Measurements from ENCODE around the gene DLST.

The DLST gene

DNA sequence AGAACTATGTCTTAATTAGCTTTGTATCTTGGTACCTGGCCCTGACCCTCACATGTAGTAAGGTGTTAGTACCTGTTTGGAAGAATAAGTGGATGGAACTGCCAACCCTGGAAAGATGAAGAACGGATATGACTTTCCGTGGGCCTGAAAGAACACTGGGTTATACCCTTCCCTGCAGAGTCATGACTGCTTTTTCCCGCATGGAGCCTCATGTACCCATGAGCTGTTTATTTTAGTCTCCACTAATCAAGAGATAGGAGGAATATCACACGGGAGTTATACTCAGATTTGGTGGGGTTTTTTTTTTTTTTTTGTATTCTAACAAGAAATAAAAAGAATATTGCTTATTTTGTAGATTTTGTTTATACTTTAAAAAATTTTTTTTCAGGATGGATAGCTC, 15.9 kb downstream of the DLST start:
- DNase-seq = no peak

- no peak for DNase-seq
These were observed 16.4 kb downstream of the DLST start for GRCh38 chr14:74898083-74898482.

DNA sequence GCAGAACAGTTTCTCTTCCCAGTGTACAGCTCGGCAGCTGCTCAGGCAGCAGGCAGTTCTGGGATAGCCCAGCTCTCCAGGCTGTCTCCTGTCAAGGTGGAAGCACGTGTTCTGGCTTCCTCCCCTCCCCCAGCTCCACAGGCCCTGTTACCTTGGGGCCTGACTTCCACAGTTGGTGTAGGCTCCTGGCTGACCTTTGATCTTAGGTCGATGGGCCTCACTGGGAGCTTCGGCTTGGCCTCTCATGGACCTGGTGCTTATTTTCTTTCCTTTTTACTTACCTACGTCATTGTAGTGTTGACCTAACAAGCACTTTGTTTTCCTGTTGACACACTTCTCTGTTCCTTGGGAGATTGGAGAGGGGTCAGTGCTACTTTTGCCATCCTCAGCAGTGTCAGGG, 17.0 kb downstream of the DLST start:
- DNase-seq = no peak

GRCh38 chr14:74902941-74903705, 21.4 kb downstream of the DLST start:
- no peak for DNase-seq

- DNase-seq = no peak
These were observed 23.2 kb downstream of the DLST start for GRCh38 chr14:74904635-74905503.

GRCh38 chr14:74905595-74906142, 24.0 kb downstream of the DLST start:
- peak; percentile 57 for DNase-seq

DNA sequence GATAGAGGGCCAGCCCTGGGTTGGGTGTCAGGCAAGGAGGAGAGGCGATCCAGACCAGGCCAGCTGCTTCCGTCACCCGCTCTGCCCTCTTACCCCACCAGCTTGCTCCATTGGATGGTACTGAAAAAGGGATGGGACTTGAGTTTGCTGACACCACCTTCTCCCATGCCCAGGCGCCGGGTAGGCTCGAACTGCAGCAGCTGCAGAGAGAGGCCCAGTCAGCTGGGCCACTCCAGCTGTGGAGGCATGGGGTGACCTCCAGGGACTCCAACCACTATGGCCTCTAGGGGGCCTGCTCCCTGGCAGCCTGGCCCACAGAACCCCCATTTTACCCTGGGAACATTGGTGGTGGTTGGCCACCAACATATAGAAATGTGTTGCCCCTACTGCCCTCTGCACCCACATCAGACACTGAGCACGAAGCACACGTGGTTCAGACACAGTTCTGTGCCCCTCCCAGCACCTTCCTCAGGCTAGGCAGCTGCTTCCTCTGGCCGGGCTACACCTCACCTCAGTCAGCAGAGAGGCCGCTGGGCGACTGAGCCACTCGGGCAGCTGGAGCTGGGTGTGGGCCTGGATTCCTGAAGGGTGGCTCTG, 25.3 kb downstream of the DLST start:
- no peak for DNase-seq

GRCh38 chr14:74907744-74908143, 26.0 kb downstream of the DLST start:
- DNase-seq = no peak

- no peak for DNase-seq
These were observed 27.2 kb downstream of the DLST start for GRCh38 chr14:74908861-74909341.

- DNase-seq = no peak
These were observed 27.8 kb downstream of the DLST start for GRCh38 chr14:74909501-74909900.

- no peak for DNase-seq
These were observed 28.2 kb downstream of the DLST start for GRCh38 chr14:74909911-74910310.

DNA sequence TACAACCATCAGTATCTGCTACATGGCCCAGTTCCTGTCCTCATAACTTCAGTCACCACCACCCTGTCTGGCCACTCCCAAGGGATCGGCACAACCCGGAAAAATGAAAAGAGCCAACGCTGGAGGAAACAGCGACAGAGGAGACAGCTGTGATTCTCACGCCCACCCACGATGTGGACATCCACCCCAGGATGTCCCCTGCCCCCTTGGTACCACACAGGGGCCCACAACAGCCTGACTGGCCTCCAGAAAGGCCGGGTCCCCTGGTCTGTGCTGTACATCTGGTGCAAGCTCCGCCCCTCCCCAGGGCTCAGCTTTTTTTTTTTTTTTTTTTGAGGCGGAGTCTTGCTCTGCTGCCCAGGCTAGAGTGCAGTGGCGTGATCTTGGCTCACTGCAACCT, 28.8 kb downstream of the DLST start:
- no peak for DNase-seq

- no peak for DNase-seq
These were observed 29.5 kb downstream of the DLST start for GRCh38 chr14:74911221-74911620.

- no peak for DNase-seq
These were observed 30.0 kb downstream of the DLST start for GRCh38 chr14:74911704-74912103.

- no peak for DNase-seq
These were observed 30.4 kb downstream of the DLST start for GRCh38 chr14:74912111-74912510.

- DNase-seq = no peak
These were observed 31.1 kb downstream of the DLST start for GRCh38 chr14:74912801-74913200.

DNA sequence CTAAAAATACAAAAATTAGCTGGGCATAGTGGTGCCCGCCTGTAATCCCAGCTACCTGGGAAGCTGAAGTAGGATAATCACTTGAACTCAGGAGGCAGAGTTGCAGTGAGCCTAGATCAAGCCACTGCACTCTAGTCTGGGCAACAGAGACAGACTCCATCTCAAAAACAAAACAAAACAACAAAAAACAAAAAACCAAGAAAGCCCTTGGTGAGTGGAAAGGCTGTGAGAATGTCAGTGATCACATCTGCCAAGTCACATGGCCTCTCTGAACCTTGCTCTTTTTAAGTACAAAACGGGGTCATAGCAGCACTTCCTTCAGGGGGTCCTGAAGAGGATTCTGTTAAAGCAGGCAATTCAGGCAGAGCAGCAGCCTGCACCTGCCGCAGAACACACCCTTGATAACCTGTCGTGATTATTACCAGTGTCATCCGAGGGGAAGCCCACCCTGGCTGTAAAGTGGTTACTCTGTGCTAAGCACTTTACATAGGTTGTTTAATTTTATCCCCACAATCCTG, 31.7 kb downstream of the DLST start:
- DNase-seq = no peak

DNA sequence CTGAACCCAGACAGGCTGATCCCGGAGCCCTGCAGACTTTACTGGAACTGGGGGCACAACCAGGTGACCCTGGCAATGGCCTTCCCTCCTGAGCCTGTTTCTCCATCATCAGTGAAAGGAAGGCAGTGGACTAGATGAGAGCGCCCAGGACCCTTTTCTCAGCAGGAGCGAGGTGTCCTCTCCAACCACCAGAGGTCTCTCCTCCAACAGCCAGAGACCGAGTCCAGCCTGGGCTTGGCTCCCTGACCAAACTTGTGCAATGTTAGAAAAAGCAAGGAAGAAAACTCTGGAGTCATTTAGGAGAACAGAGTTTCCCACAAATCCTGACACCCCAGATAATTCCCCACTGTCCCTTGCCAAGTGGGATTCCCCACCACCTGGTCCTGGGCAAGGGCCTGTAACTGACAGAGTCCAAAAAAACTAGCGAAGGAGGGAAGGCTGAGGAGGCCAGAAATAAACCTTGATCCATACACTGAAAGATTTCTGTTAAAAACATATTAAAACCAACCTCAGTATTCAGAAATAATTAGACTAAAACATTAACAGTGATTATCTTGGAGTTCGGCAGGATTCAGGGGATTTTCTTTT, 32.4 kb downstream of the DLST start:
- peak; percentile 72 for DNase-seq

DNA sequence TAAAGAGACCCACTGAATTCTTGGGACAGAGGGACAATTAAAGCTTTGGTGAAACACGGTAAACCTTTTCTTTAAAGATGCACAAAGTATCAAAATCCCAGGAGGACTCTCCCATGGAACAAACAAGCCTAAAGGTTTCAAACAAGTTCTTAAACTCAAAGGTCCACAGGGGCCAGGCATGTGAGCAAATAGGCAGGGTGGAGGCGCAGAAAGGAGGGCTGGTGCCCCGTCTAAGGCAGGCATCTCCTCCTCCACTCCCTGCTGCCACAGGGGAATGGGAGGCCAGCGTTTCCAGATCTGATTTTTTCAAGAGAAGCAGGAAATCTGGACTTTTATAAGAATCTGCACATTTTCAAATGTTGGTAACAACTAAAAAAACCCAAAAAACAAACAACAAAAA, 33.7 kb downstream of the DLST start:
- no peak for DNase-seq

- no peak for DNase-seq
These were observed 34.1 kb downstream of the DLST start for GRCh38 chr14:74915826-74916225.

GRCh38 chr14:74917178-74917543, 35.4 kb downstream of the DLST start:
- DNase-seq = no peak

DNA sequence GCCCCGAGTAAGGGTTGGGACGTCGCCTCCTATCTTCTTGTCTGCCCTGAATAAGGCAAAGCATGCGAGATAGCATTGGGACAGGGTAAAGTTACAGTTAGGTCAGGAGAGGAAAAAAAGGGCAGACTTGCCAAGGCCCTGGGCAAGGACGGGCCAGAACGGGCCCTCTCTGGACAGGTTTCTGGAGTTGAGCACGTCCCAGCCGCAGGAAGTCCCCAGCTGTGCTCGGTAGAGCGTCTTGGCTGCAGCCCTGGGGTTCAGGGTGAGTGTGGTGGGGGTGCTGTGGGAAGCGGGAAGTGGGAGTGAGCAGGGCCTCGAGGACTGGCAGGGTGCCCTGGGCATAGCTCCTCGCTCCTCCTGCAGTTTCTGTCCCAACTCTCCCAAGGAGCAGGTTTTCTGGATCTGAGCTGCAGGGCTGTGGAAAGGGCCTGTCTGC, 35.9 kb downstream of the DLST start:
- DNase-seq = no peak

- no peak for DNase-seq
These were observed 36.7 kb downstream of the DLST start for GRCh38 chr14:74918380-74918779.

All from EL (cell line).